Activated naive CD4-positive, alpha-beta T cell treated with anti-CD3 and anti-CD28 coated beads for 36 hours (primary cell): ENCODE measurements around the gene DMRT1. TPM values are rescaled to one million over a fixed set of nuclear protein-coding genes. Genes with fewer than 3 reads are reported as not detected.
A peak's percentile ranks its signal among the peaks of the same experiment; 100 is the strongest.

Experiments
- CTCF ChIA-PET: fragments of 350-600 bp; sonication (Branson Sonifier 250); formaldehyde crosslinking; loops from one replicate; lab custom pipeline; 2021; ENCODE audit warnings: antibody characterized with exemption; lab: Charles Lee
- DNase-seq: peaks from one replicate; pipeline ENCODE4 v3.0.0-alpha.2; 2020
- H3K27ac Mint-ChIP-seq: one replicate; pipeline ENCODE4 v1.8.0; 2021; ENCODE audit warnings: mild to moderate bottlenecking, mixed read lengths
- H3K27me3 Mint-ChIP-seq: one replicate; pipeline ENCODE4 v1.8.0; 2021; ENCODE audit warnings: low read depth, mixed read lengths
- H3K36me3 Mint-ChIP-seq: one replicate; pipeline ENCODE4 v1.8.0; 2021; ENCODE audit warnings: low read depth, mixed read lengths
- H3K4me1 Mint-ChIP-seq: one replicate; pipeline ENCODE4 v1.8.0; 2021; ENCODE audit warnings: low read depth, mixed read lengths
- H3K4me3 Mint-ChIP-seq: one replicate; pipeline ENCODE4 v1.8.0; 2021; ENCODE audit warnings: mild to moderate bottlenecking, moderate library complexity, mixed read lengths
- H3K9me3 Mint-ChIP-seq: one replicate; pipeline ENCODE4 v1.8.0; 2021; ENCODE audit warnings: mixed read lengths
- intact Hi-C: fragments of 100-400 bp; cut with micrococcal nuclease; formaldehyde crosslinking; loops from one replicate; pipeline ENCODE4 v1.15.1; 2023
- total RNA-seq, 2 experiments: library from RNA; stranded (reverse); gene quantifications; one replicate each; pipeline ENCODE4 v1.2.3, GENCODE V29; 2021

The DMRT1 gene
- total RNA-seq, 2 experiments from 2014 or later = not detected

DNA sequence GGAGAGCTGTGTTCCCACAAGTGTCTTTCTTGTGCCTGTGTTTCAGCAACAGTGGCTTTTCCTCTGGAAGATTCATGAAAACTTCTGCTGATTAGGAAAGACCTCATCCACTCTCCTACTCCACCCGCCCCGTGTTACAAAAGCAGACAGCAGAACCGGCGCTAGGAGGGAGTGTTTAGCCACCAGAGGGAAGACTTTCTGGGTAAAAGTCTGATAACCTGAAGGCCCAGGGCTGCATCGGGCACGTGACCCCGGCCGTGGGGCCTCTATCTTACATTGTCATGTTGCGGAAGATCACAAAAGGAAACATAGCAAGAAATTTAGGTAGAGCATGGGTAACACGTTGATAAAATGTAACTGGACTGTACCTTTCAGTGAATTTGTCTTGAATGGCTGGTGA is 176.6 kb downstream of the DMRT1 start:
- Mint-ChIP-seq H3K9me3 (peaks cover 2% of the 10 kb centered on the region), H3K4me1 (peaks cover 3% of the 10 kb centered on the region), H3K27ac (no peak overlapping the region), H3K4me3 (no peak overlapping the region), H3K27me3 (peaks cover 23% of the 10 kb centered on the region), H3K36me3 (no peaks in the 10 kb centered on the region)
- DNase-seq = peak; percentile 57
- intact Hi-C loops = loop anchor here (1.0 to 10.0 kb wide), 2 partner anchors 417 to 587 kb away; no protein-coding TSS in a partner anchor
- CTCF ChIA-PET = interaction anchor here (0.8 to 2.6 kb wide), 2 partner anchors 9 to 14 kb away, joined by 4 to 14 read pairs; no protein-coding TSS in a partner anchor

Other genes with a start within 250 kb of the DMRT1 start
- not detected for gene DMRT3, start 135.0 kb downstream of the DMRT1 start, total RNA-seq
- gene DMRT2, start 208.7 kb downstream of the DMRT1 start, total RNA-seq = not detected